Measurements from ENCODE around the gene ARHGAP25. TPM values are rescaled to one million over a fixed set of nuclear protein-coding genes. Genes with fewer than 3 reads are reported as not detected.

ARHGAP25 gene
- total RNA-seq, 6 donors from 2014 or later, result 13.2 to 36.1 (median 26.3) TPM

GRCh38 chr2:68870215-68870614 is 135.6 kb downstream of the ARHGAP25 start:
- ATAC-seq (ENCODE audit: low FRiP score in 2 of 2), result no peak
- no peak for DNase-seq
- Histone ChIP-seq H3K36me3 (no peaks in the 10 kb centered on the region), H3K27me3 (no peaks in the 10 kb centered on the region), H3K27ac (no peak overlapping the region), H3K4me1 (no peaks in the 10 kb centered on the region), H3K4me3 (no peak overlapping the region), H3K9me3 (no peaks in the 10 kb centered on the region)
- WGBS, 2 donors, result 42 to 49% methylated on average over 2 of the region's 2 CpGs
- no peak for TF ChIP-seq CTCF (IDR thresholded peaks at IDR 0.05)
- no peak for TF ChIP-seq EP300 (IDR thresholded peaks at IDR 0.05)
- no peak for TF ChIP-seq POLR2A (IDR thresholded peaks at IDR 0.05)
- TF ChIP-seq POLR2AphosphoS5 (IDR thresholded peaks at IDR 0.05), result no peak

- ATAC-seq (ENCODE audit: low FRiP score in 2 of 2) (no peak), DNase-seq (no peak)
- Histone ChIP-seq H3K9me3 (no peaks in the 10 kb centered on the region), H3K27ac (no peak within 1 kb of the TSS), H3K4me3 (no peak within 1 kb of the TSS), H3K4me1 (no peaks in the 10 kb centered on the region), H3K36me3 (no peaks in the 10 kb centered on the region), H3K27me3 (no peaks in the 10 kb centered on the region)
- no peak for TF ChIP-seq EP300 (IDR thresholded peaks at IDR 0.05)
- TF ChIP-seq CTCF (IDR thresholded peaks at IDR 0.05), result no peak
- TF ChIP-seq POLR2AphosphoS5 (IDR thresholded peaks at IDR 0.05), result no peak
- TF ChIP-seq POLR2A (IDR thresholded peaks at IDR 0.05), result no peak
- 84 to 91% methylated on average over 6 of the region's 6 CpGs for WGBS, 2 donors
Measured at GRCh38 chr2:68871159-68871764, 136.7 kb downstream of the ARHGAP25 start, which contains the start of gene BMP10. TSS of gene BMP10 (minus strand) at chr2:68871397. CDS start at chr2:68871358, 39 bp downstream.

Other genes with a start within 250 kb of the ARHGAP25 start
- gene PROKR1, start 91.2 kb upstream of the ARHGAP25 start, total RNA-seq, result under 1 TPM in 1 of 6 donors, not detected in 5; 0.06 TPM
- gene BMP10, start 136.6 kb downstream of the ARHGAP25 start, total RNA-seq, result not detected
- 100 to 1,000 TPM in 1 of 6 donors, 10 to 100 TPM in 5; 10.5 to 195 (median 60.7) TPM for gene GKN2, start 218.1 kb downstream of the ARHGAP25 start, total RNA-seq
- gene GKN1, start 239.8 kb downstream of the ARHGAP25 start, total RNA-seq, result not detected

All from upper lobe of left lung (tissue), 6 donors.